ENCODE results near the gene ATG14.
A peak's percentile ranks its signal among the peaks of the same experiment; 100 is the strongest.

ATG14 gene

DNA sequence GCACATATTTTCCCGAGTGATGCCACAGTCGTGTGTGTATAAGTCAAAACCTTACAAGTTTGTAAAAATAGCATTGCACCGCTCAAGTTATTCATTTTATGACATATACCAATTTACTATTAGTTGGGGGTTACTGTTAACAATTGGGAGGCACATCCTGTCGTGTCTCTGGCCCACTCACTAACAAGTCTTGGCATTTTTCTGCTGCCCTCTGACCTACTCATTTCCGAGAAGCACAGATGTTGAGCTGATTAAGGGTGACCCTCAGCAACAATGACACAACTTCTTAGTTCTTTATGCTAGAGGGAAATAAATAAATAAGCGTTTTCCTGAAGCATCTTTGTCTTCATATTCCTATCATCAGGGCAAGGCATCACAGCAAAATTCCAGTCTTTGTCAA, 6.8 kb upstream of the ATG14 start:
- TF ChIP-seq, protein P1, sequence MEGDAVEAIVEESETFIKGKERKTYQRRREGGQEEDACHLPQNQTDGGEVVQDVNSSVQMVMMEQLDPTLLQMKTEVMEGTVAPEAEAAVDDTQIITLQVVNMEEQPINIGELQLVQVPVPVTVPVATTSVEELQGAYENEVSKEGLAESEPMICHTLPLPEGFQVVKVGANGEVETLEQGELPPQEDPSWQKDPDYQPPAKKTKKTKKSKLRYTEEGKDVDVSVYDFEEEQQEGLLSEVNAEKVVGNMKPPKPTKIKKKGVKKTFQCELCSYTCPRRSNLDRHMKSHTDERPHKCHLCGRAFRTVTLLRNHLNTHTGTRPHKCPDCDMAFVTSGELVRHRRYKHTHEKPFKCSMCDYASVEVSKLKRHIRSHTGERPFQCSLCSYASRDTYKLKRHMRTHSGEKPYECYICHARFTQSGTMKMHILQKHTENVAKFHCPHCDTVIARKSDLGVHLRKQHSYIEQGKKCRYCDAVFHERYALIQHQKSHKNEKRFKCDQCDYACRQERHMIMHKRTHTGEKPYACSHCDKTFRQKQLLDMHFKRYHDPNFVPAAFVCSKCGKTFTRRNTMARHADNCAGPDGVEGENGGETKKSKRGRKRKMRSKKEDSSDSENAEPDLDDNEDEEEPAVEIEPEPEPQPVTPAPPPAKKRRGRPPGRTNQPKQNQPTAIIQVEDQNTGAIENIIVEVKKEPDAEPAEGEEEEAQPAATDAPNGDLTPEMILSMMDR (IDR thresholded peaks at IDR 0.05) = no peak
- no peak overlapping the region for H3K27ac ChIP-seq
- no peaks in the 10 kb centered on the region for H3K27me3 ChIP-seq (ENCODE audit: control insufficient read depth, insufficient read depth, low read length)
- H3K9me3 ChIP-seq (ENCODE audit: control insufficient read depth, low read length) = no peaks in the 10 kb centered on the region
- no peak overlapping the region for H3K4me3 ChIP-seq (ENCODE audit: low read depth, low read length)
- no peaks in the 10 kb centered on the region for H3K79me2 ChIP-seq
- H3K9ac ChIP-seq = no peak overlapping the region
- no peak overlapping the region for H3K4me2 ChIP-seq (ENCODE audit: low read length)
- no peak overlapping the region for H2AFZ ChIP-seq
- H3K36me3 ChIP-seq (ENCODE audit: control insufficient read depth, insufficient read depth, low read length) = no peaks in the 10 kb centered on the region
- no peaks in the 10 kb centered on the region for H3K4me1 ChIP-seq

- TF ChIP-seq, protein P1 (IDR thresholded peaks at IDR 0.05) = no peak
- Histone ChIP-seq H3K4me2 (ENCODE audit: low read length) (no peak overlapping the region), H3K79me2 (no peaks in the 10 kb centered on the region)
These were observed 6.3 kb upstream of the ATG14 start for GRCh38 chr14:55417955-55418354.

DNA sequence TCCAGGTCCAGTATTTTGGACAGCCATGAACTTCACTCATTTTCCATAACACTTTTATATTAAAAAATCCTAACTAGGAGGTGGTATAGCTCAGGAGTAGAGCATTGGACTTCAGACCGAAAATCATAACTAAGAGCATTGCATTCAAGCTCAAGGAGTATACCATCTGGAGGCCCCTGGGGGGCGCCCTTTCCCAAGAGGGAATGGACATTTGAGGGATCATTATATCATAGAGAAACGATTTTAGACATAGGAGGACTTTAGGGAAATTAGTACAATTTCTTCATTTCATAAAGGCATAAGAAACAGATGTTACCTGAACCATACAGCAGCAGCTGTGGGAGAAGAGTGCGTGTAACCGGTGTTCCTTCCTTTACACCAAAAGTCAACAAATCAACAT, 5.2 kb upstream of the ATG14 start:
- Histone ChIP-seq H3K4me2 (ENCODE audit: low read length) (no peak overlapping the region), H3K4me3 (ENCODE audit: low read depth, low read length) (no peak overlapping the region), H2AFZ (no peak overlapping the region), H3K27ac (no peak overlapping the region), H3K9ac (no peak overlapping the region), H3K79me2 (peaks cover 5% of the 10 kb centered on the region), H3K9me3 (ENCODE audit: control insufficient read depth, low read length) (no peaks in the 10 kb centered on the region), H3K36me3 (ENCODE audit: control insufficient read depth, insufficient read depth, low read length) (no peaks in the 10 kb centered on the region), H3K27me3 (ENCODE audit: control insufficient read depth, insufficient read depth, low read length) (no peaks in the 10 kb centered on the region), H3K4me1 (peaks cover 5% of the 10 kb centered on the region)
- TF ChIP-seq, protein P1 (IDR thresholded peaks at IDR 0.05) = no peak

More at GRCh38 chr14:55417955-55418354, 6.3 kb upstream of the ATG14 start:
- no peak overlapping the region for H2AFZ ChIP-seq
- H3K36me3 ChIP-seq (ENCODE audit: control insufficient read depth, insufficient read depth, low read length) = no peaks in the 10 kb centered on the region
- H3K9ac ChIP-seq = no peak overlapping the region
- no peaks in the 10 kb centered on the region for H3K9me3 ChIP-seq (ENCODE audit: control insufficient read depth, low read length)
- no peak overlapping the region for H3K4me3 ChIP-seq (ENCODE audit: low read depth, low read length)
- no peaks in the 10 kb centered on the region for H3K27me3 ChIP-seq (ENCODE audit: control insufficient read depth, insufficient read depth, low read length)
- no peaks in the 10 kb centered on the region for H3K4me1 ChIP-seq
- no peak overlapping the region for H3K27ac ChIP-seq

DNA sequence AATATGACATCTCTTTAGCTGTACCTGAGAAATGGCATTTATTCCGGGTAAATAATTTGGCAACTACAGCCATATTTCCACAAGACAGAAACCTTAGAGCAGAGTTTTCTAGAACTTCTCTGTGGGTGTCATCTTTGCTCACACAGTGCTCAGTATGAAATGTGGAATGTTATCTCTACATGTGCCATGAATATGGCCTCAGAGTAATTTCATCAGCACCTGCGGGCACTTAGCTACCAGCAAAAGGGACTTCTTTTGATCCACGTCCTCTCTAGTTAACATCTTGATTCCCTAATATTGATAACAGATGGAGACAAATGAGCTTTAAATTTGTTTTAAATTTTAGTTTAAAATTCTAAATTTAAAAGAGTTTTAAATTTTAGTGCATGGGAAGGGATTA, 2.9 kb upstream of the ATG14 start:
- no peaks in the 10 kb centered on the region for H3K9me3 ChIP-seq (ENCODE audit: control insufficient read depth, low read length)
- no peaks in the 10 kb centered on the region for H3K27me3 ChIP-seq (ENCODE audit: control insufficient read depth, insufficient read depth, low read length)
- H3K4me3 ChIP-seq (ENCODE audit: low read depth, low read length) = no peak overlapping the region
- no peak overlapping the region for H3K9ac ChIP-seq
- no peaks in the 10 kb centered on the region for H3K36me3 ChIP-seq (ENCODE audit: control insufficient read depth, insufficient read depth, low read length)
- H3K79me2 ChIP-seq = peaks cover 18% of the 10 kb centered on the region
- TF ChIP-seq, protein P1 (IDR thresholded peaks at IDR 0.05) = no peak
- H2AFZ ChIP-seq = no peak overlapping the region
- no peak overlapping the region for H3K4me2 ChIP-seq (ENCODE audit: low read length)
- H3K4me1 ChIP-seq = peaks cover 10% of the 10 kb centered on the region
- no peak overlapping the region for H3K27ac ChIP-seq

DNA sequence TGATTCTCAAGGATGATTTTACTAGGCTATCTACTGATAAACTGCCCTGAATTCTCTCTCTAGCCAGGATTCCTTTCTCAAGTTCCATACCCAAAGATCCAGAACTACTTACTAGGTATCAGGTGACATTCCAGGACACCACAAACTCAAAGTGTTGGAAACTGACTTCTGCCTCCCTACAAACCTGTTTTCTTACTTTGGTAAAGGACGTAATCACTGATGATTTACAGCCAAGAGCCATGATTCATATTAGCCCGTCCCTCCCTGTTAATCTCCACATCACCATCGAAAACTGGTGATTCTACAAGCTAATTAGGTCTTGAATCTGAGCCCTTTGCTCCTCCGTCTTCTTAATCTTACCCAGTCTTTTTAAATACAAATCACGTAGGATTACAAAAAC, 1.0 kb upstream of the ATG14 start:
- Histone ChIP-seq H3K4me2 (ENCODE audit: low read length) (no peak overlapping the region), H3K4me1 (peaks cover 10% of the 10 kb centered on the region), H3K79me2 (peaks cover 22% of the 10 kb centered on the region), H3K9ac (no peak overlapping the region), H3K9me3 (ENCODE audit: control insufficient read depth, low read length) (no peaks in the 10 kb centered on the region), H3K27ac (no peak overlapping the region), H2AFZ (peak overlapping the region; percentile 99), H3K27me3 (ENCODE audit: control insufficient read depth, insufficient read depth, low read length) (no peaks in the 10 kb centered on the region), H3K36me3 (ENCODE audit: control insufficient read depth, insufficient read depth, low read length) (no peaks in the 10 kb centered on the region), H3K4me3 (ENCODE audit: low read depth, low read length) (peak overlapping the region; percentile 95)
- TF ChIP-seq, protein P1 (IDR thresholded peaks at IDR 0.05) = no peak
